ENCODE data around the gene MED16. TPM values are rescaled to one million over a fixed set of nuclear protein-coding genes. Genes with fewer than 3 reads are reported as not detected.

The MED16 gene
- total and polyA plus RNA-seq, 2 of the 13 experiments (the other 11 are each of a cell fraction or from before 2014, with no cell fraction given), result 13.3 to 14.8 TPM

DNA sequence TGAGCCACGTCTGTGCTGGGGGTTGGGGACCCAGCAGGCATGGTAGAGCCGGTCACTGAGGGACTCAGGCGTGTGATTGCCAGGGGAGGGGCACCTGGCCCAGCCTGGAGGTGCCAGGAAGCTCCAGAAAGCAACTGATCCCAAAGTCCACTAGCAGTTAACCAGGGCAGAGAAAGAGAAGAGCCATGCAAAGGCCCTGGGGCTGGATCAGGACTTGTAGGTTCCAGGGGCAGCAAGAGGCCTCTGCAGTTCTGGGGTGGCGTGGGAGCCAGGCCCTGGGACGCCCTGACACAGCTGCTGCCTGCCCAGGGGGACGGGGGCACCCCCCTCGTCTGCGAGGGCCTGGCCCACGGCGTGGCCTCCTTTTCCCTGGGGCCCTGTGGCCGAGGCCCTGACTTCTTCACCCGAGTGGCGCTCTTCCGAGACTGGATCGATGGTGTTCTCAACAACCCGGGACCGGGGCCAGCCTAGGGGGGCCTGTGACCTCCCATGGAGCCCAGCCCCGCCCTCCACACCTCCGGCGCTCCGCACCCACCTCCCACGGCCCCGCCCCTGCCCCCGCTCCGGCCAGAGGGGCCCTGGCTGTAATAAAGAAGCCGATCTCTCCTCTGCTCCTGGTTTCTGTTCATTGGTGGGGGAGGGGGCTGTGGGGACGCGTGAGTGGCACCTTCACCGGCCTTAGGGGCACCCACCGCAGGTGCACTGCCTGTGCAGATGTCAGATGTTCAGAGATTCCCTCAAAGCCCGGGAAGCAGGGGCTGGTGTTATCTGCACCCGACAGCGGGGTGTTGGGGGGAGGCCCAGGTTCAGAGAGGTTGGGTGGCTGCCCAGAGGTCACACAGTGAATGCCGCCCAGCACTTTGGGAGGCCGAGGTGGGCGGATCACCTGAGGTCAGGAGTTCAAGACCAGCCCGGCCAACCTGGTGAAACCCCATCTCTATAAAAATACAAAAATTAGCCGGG, 61.3 kb downstream of the MED16 start (continued):
- TF ChIP-seq MAZ (IDR thresholded peaks at IDR 0.05; ENCODE audit: borderline replicate concordance, low read depth, low read length), result no peak
- no peak for TF ChIP-seq MAZ (CRISPR knock-in tag; IDR thresholded peaks at IDR 0.05; ENCODE audit: low read depth)
- TF ChIP-seq ZNF563 (CRISPR knock-in tag; IDR thresholded peaks at IDR 0.05), result no peak
- TF ChIP-seq PAX8 (CRISPR knock-in tag; IDR thresholded peaks at IDR 0.05; ENCODE audit: borderline replicate concordance), result no peak
- peak; percentile 82 for TF ChIP-seq EZH2 (conservative IDR thresholded peaks at IDR 0.05; ENCODE audit: low read depth, low read length)
- TF ChIP-seq CHD2 (IDR thresholded peaks at IDR 0.05; ENCODE audit: low read depth, low read length), result no peak
- TF ChIP-seq KDM3A (CRISPR knock-in tag; IDR thresholded peaks at IDR 0.05; ENCODE audit: low read depth), result no peak
- TF ChIP-seq THAP9 (CRISPR knock-in tag; IDR thresholded peaks at IDR 0.05; ENCODE audit: borderline replicate concordance), result 0 out of 2 replicates have a peak, but pooled peaks have one; percentile 15
- TF ChIP-seq, protein P1, sequence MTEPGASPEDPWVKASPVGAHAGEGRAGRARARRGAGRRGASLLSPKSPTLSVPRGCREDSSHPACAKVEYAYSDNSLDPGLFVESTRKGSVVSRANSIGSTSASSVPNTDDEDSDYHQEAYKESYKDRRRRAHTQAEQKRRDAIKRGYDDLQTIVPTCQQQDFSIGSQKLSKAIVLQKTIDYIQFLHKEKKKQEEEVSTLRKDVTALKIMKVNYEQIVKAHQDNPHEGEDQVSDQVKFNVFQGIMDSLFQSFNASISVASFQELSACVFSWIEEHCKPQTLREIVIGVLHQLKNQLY (CRISPR knock-in tag; IDR thresholded peaks at IDR 0.05), result no peak
- no peak for TF ChIP-seq MNT (IDR thresholded peaks at IDR 0.05)
- no peak for TF ChIP-seq KAT8 (CRISPR knock-in tag; IDR thresholded peaks at IDR 0.05)
- TF ChIP-seq ZNF10 (CRISPR knock-in tag; IDR thresholded peaks at IDR 0.05; ENCODE audit: borderline replicate concordance, low read depth), result no peak
- no peak for TF ChIP-seq ZNF124 (CRISPR knock-in tag; IDR thresholded peaks at IDR 0.05)
- no peak for TF ChIP-seq PRDM15 (CRISPR knock-in tag; IDR thresholded peaks at IDR 0.05)
- no peak for TF ChIP-seq ATAD3A (CRISPR knock-in tag; IDR thresholded peaks at IDR 0.05)
- TF ChIP-seq RBAK (CRISPR knock-in tag; IDR thresholded peaks at IDR 0.05), result no peak
- TF ChIP-seq RXRA (CRISPR knock-in tag; IDR thresholded peaks at IDR 0.05), result no peak
- no peak for TF ChIP-seq PHF20 (CRISPR knock-in tag; IDR thresholded peaks at IDR 0.05)
